Measurements from ENCODE around the gene EVA1B. TPM values are rescaled to one million over a fixed set of nuclear protein-coding genes. Genes with fewer than 3 reads are reported as not detected.

Gene EVA1B
- total RNA-seq, 1 experiment from 2014 or later = 32.0 TPM

DNA sequence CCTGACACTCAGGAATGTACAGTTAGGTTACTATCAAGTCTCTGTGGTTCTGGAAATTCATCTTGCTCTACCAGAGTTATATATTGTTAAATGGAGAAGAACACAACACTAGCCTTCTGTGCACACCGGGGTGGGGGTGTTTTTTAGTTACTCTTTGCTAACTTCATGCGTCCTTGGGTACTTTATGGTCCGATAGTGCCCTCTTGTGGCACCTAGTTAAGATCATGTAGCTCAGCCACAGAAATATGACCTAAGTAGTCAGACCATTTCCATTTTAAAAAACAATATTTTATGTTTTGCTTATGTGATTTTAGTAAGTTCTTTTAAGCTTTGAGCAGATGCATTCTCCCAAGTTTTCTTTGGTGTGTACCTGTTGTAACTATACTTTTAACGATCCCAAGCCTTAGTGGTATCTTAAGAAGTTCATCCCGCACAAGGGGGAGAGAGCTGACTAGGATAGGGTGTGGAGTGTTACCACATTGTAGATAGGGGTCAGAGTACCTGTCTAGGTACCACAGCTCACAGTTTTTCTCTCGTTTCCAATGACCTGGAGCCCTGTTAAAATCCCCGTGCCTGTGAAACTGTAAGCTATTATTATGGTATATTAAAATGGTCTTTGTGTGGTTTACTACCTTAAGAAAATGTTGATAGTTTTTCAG, 37.9 kb downstream of the EVA1B start:
- CTCF ChIA-PET = interaction anchor here (0.7 to 2.3 kb wide), 42 partner anchors 10 to 1652 kb away, joined by 3 to 54 read pairs (median 6); partner anchors contain the start of genes SH3D21, THRAP3 and TRAPPC3
- POLR2A ChIA-PET = interaction anchor here (1.3 kb wide), 1 partner anchor 136 kb away, joined by 4 read pairs; the partner anchor contains the start of gene TRAPPC3
- Mint-ChIP-seq H3K4me1 (no peaks in the 10 kb centered on the region), H3K9me3 (no peaks in the 10 kb centered on the region), H3K36me3 (peaks cover 62% of the 10 kb centered on the region), H3K27me3 (ENCODE audit: low read depth) (no peaks in the 10 kb centered on the region), H3K4me3 (no peak overlapping the region), H3K27ac (peak overlapping the region; percentile 57; the same call in 1 of the 2 replicates)
- TF ChIP-seq ZNF281 (CRISPR knock-in tag; IDR thresholded peaks at IDR 0.05) (no peak), CTCF (IDR thresholded peaks at IDR 0.05) (peak; percentile 55)
- ATAC-seq (peak; percentile 71), DNase-seq (ENCODE audit: low spot score) (peak; percentile 44)

GRCh38 chr1:36284517-36284916, 38.9 kb downstream of the EVA1B start:
- Mint-ChIP-seq H3K9me3 (no peaks in the 10 kb centered on the region), H3K4me3 (no peak overlapping the region), H3K27me3 (ENCODE audit: low read depth) (no peaks in the 10 kb centered on the region), H3K4me1 (no peaks in the 10 kb centered on the region), H3K36me3 (peaks cover 53% of the 10 kb centered on the region), H3K27ac (peak overlapping the region; percentile 57; the same call in 1 of the 2 replicates)
- no peak for TF ChIP-seq SP1 (CRISPR knock-in tag; conservative IDR thresholded peaks at IDR 0.05)
- DNase-seq (ENCODE audit: low spot score) = no peak
- CTCF ChIA-PET = interaction anchor here (2.3 kb wide), 1 partner anchor 188 kb away, joined by 22 read pairs; no protein-coding TSS in a partner anchor
- POLR2A ChIA-PET = no interaction called here
- no peak for ATAC-seq

DNA sequence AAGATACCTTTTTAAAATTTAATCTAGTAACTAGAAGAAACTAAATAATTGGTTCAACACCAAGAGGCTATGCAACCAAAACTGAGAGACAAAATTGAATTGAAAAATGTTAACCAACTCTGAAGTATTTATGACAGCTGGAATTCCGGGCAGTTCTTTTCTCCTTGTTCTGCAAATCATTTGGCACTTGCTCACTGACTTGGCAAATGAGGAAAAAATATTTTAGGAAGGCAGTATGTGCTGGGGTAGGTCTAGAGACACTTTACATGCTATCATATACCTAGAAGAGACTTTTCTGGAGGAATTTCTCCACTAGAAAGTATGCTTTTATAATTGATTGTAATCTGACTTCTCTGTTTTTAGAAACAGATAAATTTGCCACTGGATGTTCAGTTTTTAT, 39.4 kb downstream of the EVA1B start:
- Mint-ChIP-seq H3K27ac (peak overlapping the region; percentile 57; the same call in 1 of the 2 replicates), H3K4me1 (no peaks in the 10 kb centered on the region), H3K36me3 (peaks cover 48% of the 10 kb centered on the region), H3K9me3 (no peaks in the 10 kb centered on the region), H3K4me3 (no peak overlapping the region), H3K27me3 (ENCODE audit: low read depth) (no peaks in the 10 kb centered on the region)
- POLR2A ChIA-PET = no interaction called here
- no peak for ATAC-seq
- DNase-seq (ENCODE audit: low spot score) = no peak
- CTCF ChIA-PET = interaction anchor here (1.7 kb wide), 1 partner anchor 38 kb away, joined by 3 read pairs; no protein-coding TSS in a partner anchor
- no peak for TF ChIP-seq NR3C1 (CRISPR knock-in tag; conservative IDR thresholded peaks at IDR 0.05; ENCODE audit: low read depth)
- TF ChIP-seq SMAD4 (CRISPR knock-in tag; IDR thresholded peaks at IDR 0.05) = no peak
- TF ChIP-seq, protein P1, sequence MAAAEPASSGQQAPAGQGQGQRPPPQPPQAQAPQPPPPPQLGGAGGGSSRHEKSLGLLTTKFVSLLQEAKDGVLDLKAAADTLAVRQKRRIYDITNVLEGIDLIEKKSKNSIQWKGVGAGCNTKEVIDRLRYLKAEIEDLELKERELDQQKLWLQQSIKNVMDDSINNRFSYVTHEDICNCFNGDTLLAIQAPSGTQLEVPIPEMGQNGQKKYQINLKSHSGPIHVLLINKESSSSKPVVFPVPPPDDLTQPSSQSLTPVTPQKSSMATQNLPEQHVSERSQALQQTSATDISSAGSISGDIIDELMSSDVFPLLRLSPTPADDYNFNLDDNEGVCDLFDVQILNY (CRISPR knock-in tag; IDR thresholded peaks at IDR 0.05) = no peak
- no peak for TF ChIP-seq RORB (CRISPR knock-in tag; IDR thresholded peaks at IDR 0.05)
- no peak for TF ChIP-seq ARID4B (CRISPR knock-in tag; IDR thresholded peaks at IDR 0.05; ENCODE audit: borderline replicate concordance)
- no peak for TF ChIP-seq GRHL2 (CRISPR knock-in tag; IDR thresholded peaks at IDR 0.05; ENCODE audit: insufficient replicate concordance, severe bottlenecking)
- TF ChIP-seq EMX1 (CRISPR knock-in tag; IDR thresholded peaks at IDR 0.05) = no peak
- TF ChIP-seq MYBL2 (CRISPR knock-in tag; IDR thresholded peaks at IDR 0.05) = no peak
- TF ChIP-seq, protein P2, sequence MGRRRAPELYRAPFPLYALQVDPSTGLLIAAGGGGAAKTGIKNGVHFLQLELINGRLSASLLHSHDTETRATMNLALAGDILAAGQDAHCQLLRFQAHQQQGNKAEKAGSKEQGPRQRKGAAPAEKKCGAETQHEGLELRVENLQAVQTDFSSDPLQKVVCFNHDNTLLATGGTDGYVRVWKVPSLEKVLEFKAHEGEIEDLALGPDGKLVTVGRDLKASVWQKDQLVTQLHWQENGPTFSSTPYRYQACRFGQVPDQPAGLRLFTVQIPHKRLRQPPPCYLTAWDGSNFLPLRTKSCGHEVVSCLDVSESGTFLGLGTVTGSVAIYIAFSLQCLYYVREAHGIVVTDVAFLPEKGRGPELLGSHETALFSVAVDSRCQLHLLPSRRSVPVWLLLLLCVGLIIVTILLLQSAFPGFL (CRISPR knock-in tag; IDR thresholded peaks at IDR 0.05; ENCODE audit: borderline replicate concordance) = no peak
- no peak for TF ChIP-seq AFF4 (CRISPR knock-in tag; IDR thresholded peaks at IDR 0.05; ENCODE audit: borderline replicate concordance)
- no peak for TF ChIP-seq ZNF423 (CRISPR knock-in tag; IDR thresholded peaks at IDR 0.05)

Data from WTC11 (cell line).